ENCODE results near the gene DCTN3. TPM values are rescaled to one million over a fixed set of nuclear protein-coding genes. Genes with fewer than 3 reads are reported as not detected.
A peak's percentile ranks its signal among the peaks of the same experiment; 100 is the strongest.
"Not testable (repeated sequence)": the region's sequence is repeated elsewhere in the genome, so short reads cannot be mapped to it uniquely, and the experiment has no call there.

The DCTN3 gene
- total RNA-seq, 2 donors from 2014 or later = 79.8 to 141 TPM

- ATAC-seq (peak in 1 of 2 donors; percentile 25), DNase-seq (ENCODE audit: low spot score) (no peak)
- H3K4me1 Mint-ChIP-seq (ENCODE audit: low read depth in 2 of 2) = peaks cover 18 to 20% of the 10 kb centered on the region in 2 donors
- peak overlapping the region in 1 of 2 donors; percentile 49 for H3K27ac Mint-ChIP-seq
- H3K4me3 Mint-ChIP-seq = no peak overlapping the region
- peaks cover 4% of the 10 kb centered on the region for H3K36me3 Mint-ChIP-seq
- H3K27me3 Mint-ChIP-seq = no peaks in the 10 kb centered on the region
- H3K9me3 Mint-ChIP-seq = no peaks in the 10 kb centered on the region
These were observed 33.1 kb upstream of the DCTN3 start for GRCh38 chr9:34653151-34654072.

GRCh38 chr9:34652602-34653000 is 32.3 kb upstream of the DCTN3 start:
- peaks cover 26 to 28% of the 10 kb centered on the region in 2 donors for H3K4me1 Mint-ChIP-seq (ENCODE audit: low read depth in 2 of 2)
- H3K36me3 Mint-ChIP-seq = peaks cover 7% of the 10 kb centered on the region
- ATAC-seq (no peak), DNase-seq (ENCODE audit: low spot score) (no peak)
- H3K9me3 Mint-ChIP-seq = no peaks in the 10 kb centered on the region
- peak overlapping the region; percentile 44 for H3K4me3 Mint-ChIP-seq
- H3K27ac Mint-ChIP-seq = peak overlapping the region; percentile 16 to 49
- H3K27me3 Mint-ChIP-seq = no peaks in the 10 kb centered on the region

- Mint-ChIP-seq H3K27ac (peak within 1 kb of the TSS; percentile 16 to 49), H3K9me3 (no peaks in the 10 kb centered on the region), H3K36me3 (peaks cover 7% of the 10 kb centered on the region), H3K4me1 (ENCODE audit: low read depth in 2 of 2) (peaks cover 31 to 33% of the 10 kb centered on the region in 2 donors), H3K27me3 (no peaks in the 10 kb centered on the region), H3K4me3 (peak within 1 kb of the TSS; percentile 44)
- ATAC-seq (peak; percentile 58 to 68), DNase-seq (ENCODE audit: low spot score) (peak; percentile 68)
These were observed 31.7 kb upstream of the DCTN3 start, which contains the start of gene IL11RA for GRCh38 chr9:34651876-34652601. TSS of gene IL11RA (plus strand) at chr9:34652185. CDS start at chr9:34655218, 3,033 bp downstream.

GRCh38 chr9:34651321-34651720 is 31.0 kb upstream of the DCTN3 start:
- Mint-ChIP-seq H3K4me1 (ENCODE audit: low read depth in 2 of 2) (peaks cover 35% of the 10 kb centered on the region in 2 donors), H3K4me3 (no peak overlapping the region), H3K36me3 (peaks cover 7% of the 10 kb centered on the region), H3K27me3 (no peaks in the 10 kb centered on the region), H3K27ac (no peak overlapping the region), H3K9me3 (no peaks in the 10 kb centered on the region)
- ATAC-seq (no peak), DNase-seq (ENCODE audit: low spot score) (no peak)

- no peak for DNase-seq (ENCODE audit: low spot score)
- Mint-ChIP-seq H3K27ac (no peak overlapping the region), H3K4me1 (ENCODE audit: low read depth in 2 of 2) (peaks cover 40% of the 10 kb centered on the region in 2 donors), H3K4me3 (no peak overlapping the region), H3K27me3 (no peaks in the 10 kb centered on the region), H3K9me3 (no peaks in the 10 kb centered on the region), H3K36me3 (peaks cover 7% of the 10 kb centered on the region)
- ATAC-seq = no peak
These were observed 30.5 kb upstream of the DCTN3 start for GRCh38 chr9:34650816-34651215.

- Mint-ChIP-seq H3K4me3 (peak overlapping the region; percentile 90), H3K36me3 (peaks cover 7% of the 10 kb centered on the region), H3K9me3 (no peaks in the 10 kb centered on the region), H3K27ac (no peak overlapping the region), H3K27me3 (no peaks in the 10 kb centered on the region), H3K4me1 (ENCODE audit: low read depth in 2 of 2) (peaks cover 39 to 40% of the 10 kb centered on the region in 2 donors)
- DNase-seq (ENCODE audit: low spot score) (no peak), ATAC-seq (no peak)
These were observed 28.4 kb upstream of the DCTN3 start for GRCh38 chr9:34648673-34649072.

GRCh38 chr9:34647651-34648050 is 27.4 kb upstream of the DCTN3 start:
- ATAC-seq (no peak), DNase-seq (ENCODE audit: low spot score) (no peak)
- no peaks in the 10 kb centered on the region for H3K9me3 Mint-ChIP-seq
- no peaks in the 10 kb centered on the region for H3K27me3 Mint-ChIP-seq
- peaks cover 7% of the 10 kb centered on the region for H3K36me3 Mint-ChIP-seq
- H3K27ac Mint-ChIP-seq = peak overlapping the region; percentile 68 to 76
- peak overlapping the region; percentile 90 for H3K4me3 Mint-ChIP-seq
- peaks cover 30 to 32% of the 10 kb centered on the region in 2 donors for H3K4me1 Mint-ChIP-seq (ENCODE audit: low read depth in 2 of 2)

- peaks cover 26% of the 10 kb centered on the region in 2 donors for H3K4me1 Mint-ChIP-seq (ENCODE audit: low read depth in 2 of 2)
- H3K9me3 Mint-ChIP-seq = no peaks in the 10 kb centered on the region
- H3K27ac Mint-ChIP-seq = peak overlapping the region; percentile 68 to 76
- no peak for ATAC-seq
- no peaks in the 10 kb centered on the region for H3K27me3 Mint-ChIP-seq
- no peak for DNase-seq (ENCODE audit: low spot score)
- peak overlapping the region; percentile 90 for H3K4me3 Mint-ChIP-seq
- peaks cover 7% of the 10 kb centered on the region for H3K36me3 Mint-ChIP-seq
These were observed 26.7 kb upstream of the DCTN3 start for GRCh38 chr9:34647084-34647403.

- Mint-ChIP-seq H3K4me1 (ENCODE audit: low read depth in 2 of 2) (peaks cover 27% of the 10 kb centered on the region in 2 donors), H3K27me3 (no peaks in the 10 kb centered on the region), H3K9me3 (no peaks in the 10 kb centered on the region), H3K4me3 (peak within 1 kb of the TSS; percentile 90), H3K36me3 (peaks cover 7% of the 10 kb centered on the region), H3K27ac (peak within 1 kb of the TSS; percentile 68 to 76)
- DNase-seq (ENCODE audit: low spot score) (peak; percentile 94), ATAC-seq (peak; percentile 91 to 93)
These were observed 26.2 kb upstream of the DCTN3 start, which contains the start of gene GALT for GRCh38 chr9:34646211-34647083. TSS of gene GALT (plus strand) at chr9:34646675. CDS start at chr9:34646705, 30 bp downstream.

GRCh38 chr9:34644766-34645314 is 24.5 kb upstream of the DCTN3 start:
- H3K4me1 Mint-ChIP-seq (ENCODE audit: low read depth in 2 of 2) = peaks cover 30 to 31% of the 10 kb centered on the region in 2 donors
- H3K27ac Mint-ChIP-seq = no peak overlapping the region
- ATAC-seq (no peak), DNase-seq (ENCODE audit: low spot score) (no peak)
- no peaks in the 10 kb centered on the region for H3K27me3 Mint-ChIP-seq
- peaks cover 7% of the 10 kb centered on the region for H3K36me3 Mint-ChIP-seq
- no peaks in the 10 kb centered on the region for H3K9me3 Mint-ChIP-seq
- H3K4me3 Mint-ChIP-seq = no peak overlapping the region

- ATAC-seq = no peak
- Mint-ChIP-seq H3K4me3 (no peak overlapping the region), H3K27ac (no peak overlapping the region), H3K36me3 (no peaks in the 10 kb centered on the region), H3K4me1 (ENCODE audit: low read depth in 2 of 2) (peaks cover 30 to 32% of the 10 kb centered on the region in 2 donors), H3K9me3 (no peaks in the 10 kb centered on the region), H3K27me3 (no peaks in the 10 kb centered on the region)
- no peak for DNase-seq (ENCODE audit: low spot score)
These were observed 22.4 kb upstream of the DCTN3 start for GRCh38 chr9:34642679-34643078.

GRCh38 chr9:34639322-34639721 is 19.0 kb upstream of the DCTN3 start:
- peaks cover 22 to 29% of the 10 kb centered on the region in 2 donors for H3K4me1 Mint-ChIP-seq (ENCODE audit: low read depth in 2 of 2)
- not testable (repeated sequence) for ATAC-seq; H3K4me3 Mint-ChIP-seq; DNase-seq (ENCODE audit: low spot score); H3K27ac Mint-ChIP-seq; H3K27me3 Mint-ChIP-seq; H3K36me3 Mint-ChIP-seq; H3K9me3 Mint-ChIP-seq

- DNase-seq (ENCODE audit: low spot score) (no peak), ATAC-seq (no peak)
- H3K4me1 Mint-ChIP-seq (ENCODE audit: low read depth in 2 of 2) = peaks cover 22 to 35% of the 10 kb centered on the region in 2 donors
- no peaks in the 10 kb centered on the region for H3K36me3 Mint-ChIP-seq
- H3K27me3 Mint-ChIP-seq = no peaks in the 10 kb centered on the region
- no peaks in the 10 kb centered on the region for H3K9me3 Mint-ChIP-seq
- H3K4me3 Mint-ChIP-seq = peak overlapping the region; percentile 94
- H3K27ac Mint-ChIP-seq = peak overlapping the region; percentile 92 to 98
These were observed 17.8 kb upstream of the DCTN3 start for GRCh38 chr9:34638138-34638445.

Data from natural killer cell treated with Interleukin-12 subunit alpha and Interleukin-12 subunit beta and Interleukin-15 and Interleukin-18, amount 100 ng/mL, for 72 hours (primary cell).